B cell (primary cell): Measurements from ENCODE around the gene ADH1B.

Source experiments
- EZH2 ChIP-seq: IDR thresholded peaks from 2 replicates; pipeline ENCODE4 v1.6.1; 2012; ENCODE audit warnings: borderline replicate concordance, low read depth, mild to moderate bottlenecking, moderate library complexity, low read length; ENCODE audit not compliant: insufficient read depth, poor library complexity, severe bottlenecking
- TF ChIP-seq, protein P1 (sequence below): fragments of 200-600 bp; IDR thresholded peaks from one replicate; pipeline ENCODE4 v1.8.0; 2022; ENCODE audit warnings: antibody characterized with exemption, mild to moderate bottlenecking

DNA sequence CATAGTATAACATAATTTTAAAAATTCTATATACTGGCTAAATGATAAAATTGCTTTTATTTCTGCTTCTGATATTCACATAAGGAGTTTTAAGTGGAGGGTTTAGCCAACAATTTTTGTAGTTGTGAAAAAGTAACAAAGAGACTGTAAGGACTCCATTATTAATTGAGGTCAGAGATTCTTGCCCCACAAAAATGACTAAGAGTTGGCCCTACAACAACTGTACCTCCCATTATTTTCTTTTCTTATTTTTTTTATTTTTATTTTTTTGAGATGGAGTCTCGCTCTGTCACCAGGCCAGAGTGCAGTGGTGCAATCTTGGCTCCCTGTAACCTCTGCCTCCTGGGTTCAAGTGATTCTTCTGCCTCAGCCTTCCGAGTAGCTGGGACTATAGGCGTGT, 9.4 kb upstream of the ADH1B start:
- TF ChIP-seq, protein P1, sequence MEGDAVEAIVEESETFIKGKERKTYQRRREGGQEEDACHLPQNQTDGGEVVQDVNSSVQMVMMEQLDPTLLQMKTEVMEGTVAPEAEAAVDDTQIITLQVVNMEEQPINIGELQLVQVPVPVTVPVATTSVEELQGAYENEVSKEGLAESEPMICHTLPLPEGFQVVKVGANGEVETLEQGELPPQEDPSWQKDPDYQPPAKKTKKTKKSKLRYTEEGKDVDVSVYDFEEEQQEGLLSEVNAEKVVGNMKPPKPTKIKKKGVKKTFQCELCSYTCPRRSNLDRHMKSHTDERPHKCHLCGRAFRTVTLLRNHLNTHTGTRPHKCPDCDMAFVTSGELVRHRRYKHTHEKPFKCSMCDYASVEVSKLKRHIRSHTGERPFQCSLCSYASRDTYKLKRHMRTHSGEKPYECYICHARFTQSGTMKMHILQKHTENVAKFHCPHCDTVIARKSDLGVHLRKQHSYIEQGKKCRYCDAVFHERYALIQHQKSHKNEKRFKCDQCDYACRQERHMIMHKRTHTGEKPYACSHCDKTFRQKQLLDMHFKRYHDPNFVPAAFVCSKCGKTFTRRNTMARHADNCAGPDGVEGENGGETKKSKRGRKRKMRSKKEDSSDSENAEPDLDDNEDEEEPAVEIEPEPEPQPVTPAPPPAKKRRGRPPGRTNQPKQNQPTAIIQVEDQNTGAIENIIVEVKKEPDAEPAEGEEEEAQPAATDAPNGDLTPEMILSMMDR: no peak
- TF ChIP-seq EZH2: no peak
